ENCODE measurements around the gene RFFL. TPM values are rescaled to one million over a fixed set of nuclear protein-coding genes. Genes with fewer than 3 reads are reported as not detected.

Gene RFFL
- polyA plus RNA-seq, 1 donor from 2014 or later = 6.6 TPM

GRCh38 chr17:35088881-35089585 is 25.5 kb upstream of the RFFL start:
- peak overlapping the region; percentile 60 for H2AFZ ChIP-seq (ENCODE audit: low read depth, low read length)
- peak overlapping the region; percentile 94 for H3K4me2 ChIP-seq (ENCODE audit: low read length)
- peak overlapping the region; percentile 39 for H3K27ac ChIP-seq (ENCODE audit: low read length)
- peaks cover 16% of the 10 kb centered on the region for H3K79me2 ChIP-seq (replicated peaks; ENCODE audit: insufficient read depth, low read length)
- TF ChIP-seq TAF1 (IDR thresholded peaks at IDR 0.05; ENCODE audit: low read depth) (no peak), EZH2 (IDR thresholded peaks at IDR 0.05; ENCODE audit: borderline replicate concordance, insufficient read depth, low read length, poor library complexity, severe bottlenecking) (no peak), EP300 (conservative IDR thresholded peaks at IDR 0.05; ENCODE audit: poor library complexity, severe bottlenecking) (no peak), MXI1 (conservative IDR thresholded peaks at IDR 0.05; ENCODE audit: poor library complexity, severe bottlenecking) (peak; percentile 4), RAD21 (conservative IDR thresholded peaks at IDR 0.05) (peak; percentile 70), REST (IDR thresholded peaks at IDR 0.05; ENCODE audit: borderline replicate concordance) (no peak), SMC3 (conservative IDR thresholded peaks at IDR 0.05; ENCODE audit: poor library complexity) (peak; percentile 82)
- TF ChIP-seq, protein P1, sequence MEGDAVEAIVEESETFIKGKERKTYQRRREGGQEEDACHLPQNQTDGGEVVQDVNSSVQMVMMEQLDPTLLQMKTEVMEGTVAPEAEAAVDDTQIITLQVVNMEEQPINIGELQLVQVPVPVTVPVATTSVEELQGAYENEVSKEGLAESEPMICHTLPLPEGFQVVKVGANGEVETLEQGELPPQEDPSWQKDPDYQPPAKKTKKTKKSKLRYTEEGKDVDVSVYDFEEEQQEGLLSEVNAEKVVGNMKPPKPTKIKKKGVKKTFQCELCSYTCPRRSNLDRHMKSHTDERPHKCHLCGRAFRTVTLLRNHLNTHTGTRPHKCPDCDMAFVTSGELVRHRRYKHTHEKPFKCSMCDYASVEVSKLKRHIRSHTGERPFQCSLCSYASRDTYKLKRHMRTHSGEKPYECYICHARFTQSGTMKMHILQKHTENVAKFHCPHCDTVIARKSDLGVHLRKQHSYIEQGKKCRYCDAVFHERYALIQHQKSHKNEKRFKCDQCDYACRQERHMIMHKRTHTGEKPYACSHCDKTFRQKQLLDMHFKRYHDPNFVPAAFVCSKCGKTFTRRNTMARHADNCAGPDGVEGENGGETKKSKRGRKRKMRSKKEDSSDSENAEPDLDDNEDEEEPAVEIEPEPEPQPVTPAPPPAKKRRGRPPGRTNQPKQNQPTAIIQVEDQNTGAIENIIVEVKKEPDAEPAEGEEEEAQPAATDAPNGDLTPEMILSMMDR (IDR thresholded peaks at IDR 0.05; ENCODE audit: poor library complexity, severe bottlenecking) = peak; percentile 88
- peak overlapping the region; percentile 80 for H3K9ac ChIP-seq (ENCODE audit: low read length)
- peak overlapping the region; percentile 96 for H3K4me3 ChIP-seq (ENCODE audit: low read length)
- no peaks in the 10 kb centered on the region for H3K9me3 ChIP-seq (ENCODE audit: low read length)
- H3F3A ChIP-seq (ENCODE audit: insufficient read depth, low read length, poor library complexity, severe bottlenecking) = no peaks in the 10 kb centered on the region
- H4K20me1 ChIP-seq (ENCODE audit: insufficient read depth) = no peaks in the 10 kb centered on the region
- H3K9me2 ChIP-seq (ENCODE audit: insufficient read depth, low read length) = no peaks in the 10 kb centered on the region
- H3K36me3 ChIP-seq (ENCODE audit: insufficient read depth, low read length) = no peaks in the 10 kb centered on the region
- H3K27me3 ChIP-seq (ENCODE audit: insufficient read depth, low read depth, low read length) = no peaks in the 10 kb centered on the region

DNA sequence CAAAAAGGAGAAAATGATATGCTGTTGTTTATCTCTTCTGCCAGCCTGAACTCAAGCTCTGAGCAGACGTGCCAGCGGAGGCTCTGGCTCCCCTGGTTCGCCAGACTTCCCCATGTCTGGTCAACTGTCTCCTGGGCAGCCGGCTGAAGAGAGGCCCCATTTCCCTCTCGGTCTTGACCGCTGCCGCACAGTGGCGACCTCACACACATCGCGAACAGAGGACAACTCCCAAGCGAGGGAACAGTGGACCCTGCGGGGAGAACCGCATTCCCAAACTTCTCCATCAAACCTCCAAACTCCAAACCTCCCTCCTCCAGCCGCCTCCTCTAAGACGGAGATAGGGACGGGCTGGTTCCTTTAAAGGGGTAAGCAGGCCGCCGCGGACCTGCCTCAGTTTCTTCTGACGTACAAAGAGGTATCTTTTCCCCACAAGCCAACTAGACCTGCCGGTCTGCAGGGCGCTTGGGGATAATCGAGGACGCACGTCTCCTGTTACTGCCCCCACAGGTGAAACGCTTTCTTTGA is 24.9 kb upstream of the RFFL start:
- no peaks in the 10 kb centered on the region for H3K27me3 ChIP-seq (ENCODE audit: insufficient read depth, low read depth, low read length)
- H3K9me3 ChIP-seq (ENCODE audit: low read length) = no peaks in the 10 kb centered on the region
- peak overlapping the region; percentile 39 for H3K27ac ChIP-seq (ENCODE audit: low read length)
- H3K9ac ChIP-seq (ENCODE audit: low read length) = peak overlapping the region; percentile 80
- H2AFZ ChIP-seq (ENCODE audit: low read depth, low read length) = peak overlapping the region; percentile 60
- peaks cover 16% of the 10 kb centered on the region for H3K79me2 ChIP-seq (replicated peaks; ENCODE audit: insufficient read depth, low read length)
- peak overlapping the region; percentile 94 for H3K4me2 ChIP-seq (ENCODE audit: low read length)
- no peaks in the 10 kb centered on the region for H3K36me3 ChIP-seq (ENCODE audit: insufficient read depth, low read length)
- TF ChIP-seq SMC3 (conservative IDR thresholded peaks at IDR 0.05; ENCODE audit: poor library complexity) = no peak
- TF ChIP-seq REST (IDR thresholded peaks at IDR 0.05; ENCODE audit: borderline replicate concordance) = peak; percentile 18
- TF ChIP-seq, protein P1 (IDR thresholded peaks at IDR 0.05; ENCODE audit: poor library complexity, severe bottlenecking) = peak; percentile 31
- TF ChIP-seq TAF1 (IDR thresholded peaks at IDR 0.05; ENCODE audit: low read depth) = peak; percentile 48
- no peak for TF ChIP-seq EZH2 (IDR thresholded peaks at IDR 0.05; ENCODE audit: borderline replicate concordance, insufficient read depth, low read length, poor library complexity, severe bottlenecking)
- TF ChIP-seq EP300 (conservative IDR thresholded peaks at IDR 0.05; ENCODE audit: poor library complexity, severe bottlenecking) = no peak
- H4K20me1 ChIP-seq (ENCODE audit: insufficient read depth) = no peaks in the 10 kb centered on the region
- peak overlapping the region; percentile 96 for H3K4me3 ChIP-seq (ENCODE audit: low read length)
- no peaks in the 10 kb centered on the region for H3F3A ChIP-seq (ENCODE audit: insufficient read depth, low read length, poor library complexity, severe bottlenecking)
- H3K9me2 ChIP-seq (ENCODE audit: insufficient read depth, low read length) = no peaks in the 10 kb centered on the region

Measured in neural cell (in vitro differentiated cells).